MCF 10A (cell line): Measurements from ENCODE around the gene PAFAH1B2. TPM values are rescaled to one million over a fixed set of nuclear protein-coding genes. Genes with fewer than 3 reads are reported as not detected.

Source experiments
- BruUV-seq: library from RNA; stranded (reverse); fragments of 400-500 nt; replicated peaks from 2 replicates; lab custom pipeline; 2021; lab: Mats Ljungman, UMichigan
- CTCF ChIA-PET: fragments of 300-600 bp; sonication (Branson Sonifier 250); formaldehyde crosslinking; extraction: SDS; loops from one replicate; lab custom pipeline; 2021; ENCODE audit warnings: antibody characterized with exemption, inconsistent platforms; lab: Yijun Ruan, JAX
- POLR2A ChIA-PET: fragments of 300-600, 350-650 bp; sonication (Branson Sonifier 250); formaldehyde crosslinking; extraction: SDS; loops from one replicate; lab custom pipeline; 2020; ENCODE audit warnings: antibody characterized with exemption, inconsistent platforms; lab: Yijun Ruan, JAX
- DNase-seq: peaks from one replicate; pipeline ENCODE4 v3.0.0-alpha.2; 2018; ENCODE audit not compliant: unreplicated experiment
- H3K27ac Mint-ChIP-seq: one replicate; pipeline ENCODE4 v1.8.0; 2022; ENCODE audit warnings: mild to moderate bottlenecking, low read depth, mixed read lengths; ENCODE audit not compliant: unreplicated experiment
- H3K27me3 Mint-ChIP-seq: one replicate; pipeline ENCODE4 v1.8.0; 2022; ENCODE audit warnings: mixed read lengths; ENCODE audit not compliant: insufficient read depth, unreplicated experiment
- H3K36me3 Mint-ChIP-seq: one replicate; pipeline ENCODE4 v1.8.0; 2022; ENCODE audit warnings: mild to moderate bottlenecking, moderate library complexity, mixed read lengths; ENCODE audit not compliant: insufficient read depth, unreplicated experiment
- H3K4me1 Mint-ChIP-seq: one replicate; pipeline ENCODE4 v1.8.0; 2022; ENCODE audit warnings: mixed read lengths; ENCODE audit not compliant: insufficient read depth, unreplicated experiment
- H3K4me3 Mint-ChIP-seq: one replicate; pipeline ENCODE4 v1.8.0; 2022; ENCODE audit warnings: mild to moderate bottlenecking, moderate library complexity, mixed read lengths; ENCODE audit not compliant: unreplicated experiment
- H3K9me3 Mint-ChIP-seq: one replicate; pipeline ENCODE4 v1.8.0; 2022; ENCODE audit warnings: mixed read lengths; ENCODE audit not compliant: unreplicated experiment
- CTCF ChIP-seq: fragments of 200-600 bp; IDR thresholded peaks from one replicate; pipeline ENCODE4 v1.8.0; 2022; ENCODE audit warnings: antibody characterized with exemption, mild to moderate bottlenecking; ENCODE audit not compliant: unreplicated experiment
- intact Hi-C: fragments of 100-400 bp; cut with micrococcal nuclease; formaldehyde crosslinking; loops from 2 replicates; pipeline ENCODE4 v1.14.1; 2022
- total RNA-seq: library from RNA; stranded (reverse); gene quantifications from 2 replicates; pipeline ENCODE4 v1.2.3, GENCODE V29; 2022

Gene PAFAH1B2
- total RNA-seq, 1 experiment from 2014 or later = 146 TPM

- BruUV-seq = no TSS peak
- Mint-ChIP-seq H3K9me3 (no peaks in the 10 kb centered on the region), H3K4me1 (no peaks in the 10 kb centered on the region), H3K4me3 (no peak overlapping the region), H3K27me3 (no peaks in the 10 kb centered on the region), H3K36me3 (peaks cover 13% of the 10 kb centered on the region), H3K27ac (no peak overlapping the region)
- POLR2A ChIA-PET = interaction anchor here (3.3 kb wide), 1 partner anchor 15 kb away, joined by 15 read pairs; the partner anchor contains the start of gene SIDT2
- CTCF ChIA-PET = interaction anchor here (0.6 to 1.7 kb wide), 4 partner anchors 8 to 1794 kb away, joined by 3 to 6 read pairs (median 4); no protein-coding TSS in a partner anchor
- intact Hi-C loops = no loop called here
- no peak for DNase-seq
- no peak for TF ChIP-seq CTCF
These were observed 50.2 kb downstream of the PAFAH1B2 start for GRCh38 chr11:117194267-117194666.

GRCh38 chr11:117195258-117195657 lies 51.2 kb downstream of the PAFAH1B2 start:
- TF ChIP-seq CTCF = no peak
- BruUV-seq = no TSS peak
- H3K9me3 Mint-ChIP-seq = no peaks in the 10 kb centered on the region
- DNase-seq = no peak
- H3K36me3 Mint-ChIP-seq = peaks cover 7% of the 10 kb centered on the region
- H3K4me3 Mint-ChIP-seq = no peak overlapping the region
- H3K4me1 Mint-ChIP-seq = no peaks in the 10 kb centered on the region
- intact Hi-C loops = no loop called here
- H3K27me3 Mint-ChIP-seq = no peaks in the 10 kb centered on the region
- ChIA-PET POLR2A (interaction anchor here (3.3 kb wide), 1 partner anchor 16 kb away, joined by 15 read pairs; the partner anchor contains the start of gene SIDT2), CTCF (interaction anchor here (0.9 to 1.3 kb wide), 2 partner anchors 14 to 649 kb away, joined by 3 to 5 read pairs; no protein-coding TSS in a partner anchor)
- no peak overlapping the region for H3K27ac Mint-ChIP-seq

GRCh38 chr11:117195761-117196160 lies 51.7 kb downstream of the PAFAH1B2 start:
- TF ChIP-seq CTCF = no peak
- CTCF ChIA-PET = interaction anchor here (1.3 kb wide), 1 partner anchor 14 kb away, joined by 5 read pairs; no protein-coding TSS in a partner anchor

GRCh38 chr11:117197006-117197405 lies 52.9 kb downstream of the PAFAH1B2 start:
- Mint-ChIP-seq H3K27me3 (no peaks in the 10 kb centered on the region), H3K27ac (no peak overlapping the region), H3K36me3 (peaks cover 7% of the 10 kb centered on the region), H3K4me3 (no peak overlapping the region), H3K9me3 (no peaks in the 10 kb centered on the region), H3K4me1 (no peaks in the 10 kb centered on the region)
- DNase-seq = no peak
- CTCF ChIA-PET = interaction anchor here (1.0 to 1.5 kb wide), 4 partner anchors 11 to 30 kb away, joined by 3 to 12 read pairs (median 4); no protein-coding TSS in a partner anchor
- no peak for TF ChIP-seq CTCF
- POLR2A ChIA-PET = interaction anchor here (0.6 kb wide), 1 partner anchor 10 kb away, joined by 5 read pairs; no protein-coding TSS in a partner anchor
- BruUV-seq = no TSS peak
- intact Hi-C loops = no loop called here

More at GRCh38 chr11:117195761-117196160, 51.7 kb downstream of the PAFAH1B2 start:
- Mint-ChIP-seq H3K27ac (no peak overlapping the region), H3K27me3 (no peaks in the 10 kb centered on the region), H3K4me3 (no peak overlapping the region), H3K9me3 (no peaks in the 10 kb centered on the region), H3K36me3 (peaks cover 7% of the 10 kb centered on the region), H3K4me1 (no peaks in the 10 kb centered on the region)
- intact Hi-C loops = no loop called here
- no peak for DNase-seq
- BruUV-seq = no TSS peak
- POLR2A ChIA-PET = interaction anchor here (3.3 kb wide), 1 partner anchor 16 kb away, joined by 15 read pairs; the partner anchor contains the start of gene SIDT2
